AG09319 (cell line): ENCODE results near the gene RAD50.

Experiments used
- DNase-seq: peaks from one replicate; pipeline ENCODE4 v3.0.0-alpha.2; 2010; ENCODE audit warnings: low read depth; ENCODE audit errors: extremely low read depth
- CTCF ChIP-seq: IDR thresholded peaks from 2 replicates; pipeline ENCODE4 v1.5.1; 2011; ENCODE audit warnings: low read depth, mild to moderate bottlenecking, inconsistent platforms, low read length, moderate library complexity

Gene RAD50

GRCh38 chr5:132658381-132659302, 101.9 kb downstream of the RAD50 start:
- no peak for TF ChIP-seq CTCF
- no peak for DNase-seq

GRCh38 chr5:132659598-132660493, 103.1 kb downstream of the RAD50 start:
- DNase-seq = no peak

GRCh38 chr5:132661231-132662003, 104.6 kb downstream of the RAD50 start:
- DNase-seq = no peak
- TF ChIP-seq CTCF = no peak

More at GRCh38 chr5:132659598-132660493, 103.1 kb downstream of the RAD50 start:
- no peak for TF ChIP-seq CTCF

GRCh38 chr5:132662004-132662401, 105.2 kb downstream of the RAD50 start:
- no peak for TF ChIP-seq CTCF
- no peak for DNase-seq

GRCh38 chr5:132662925-132663770, 106.4 kb downstream of the RAD50 start:
- no peak for DNase-seq
- TF ChIP-seq CTCF = no peak
